Measurements from ENCODE around the gene TNFAIP6. TPM values are rescaled to one million over a fixed set of nuclear protein-coding genes. Genes with fewer than 3 reads are reported as not detected.
"Not testable (repeated sequence)": the region's sequence is repeated elsewhere in the genome, so short reads cannot be mapped to it uniquely, and the experiment has no call there.

Gene TNFAIP6
- total RNA-seq (1 to 10 TPM in 2 of 4 donors, under 1 TPM in 2; 0.32 to 1.4 (median 0.91) TPM), polyA plus RNA-seq (1 to 10 TPM in 2 of 3 donors, under 1 TPM in 1; 0.26 to 1.7 (median 1.2) TPM)
- long read RNA-seq, donor 1 = 0 reads
- long read RNA-seq, donor 2, partial matches to known transcripts = 0 of 3 reads
- long read RNA-seq, donor 2, other reads (novel, unspliced or antisense) = 0 of 3 reads

GRCh38 chr2:151357359-151357758 lies at the start of gene TNFAIP6:
Gene TNFAIP6 (plus strand): TSS chr2:151357592. CDS start chr2:151357667, 75 bp downstream.
- intact Hi-C loops (cut with DNase I) = no loop called here
- ATAC-seq (peak in 3 of 4 donors; percentile 30 to 74 (median 43)), DNase-seq (no peak)
- WGBS, 3 donors = 15 to 28% (median 22%) methylated on average over 3 of the region's 3 CpGs
- no peaks in the 10 kb centered on the region for H3K27me3 ChIP-seq (ENCODE audit: insufficient read depth in 3 of 3, low read length in 2 of 3)
- H3K4me1 ChIP-seq = no peaks in the 10 kb centered on the region
- no peaks in the 10 kb centered on the region for H3K9me3 ChIP-seq
- H3K4me3 ChIP-seq = peak within 1 kb of the TSS; percentile 15
- H3K27ac ChIP-seq = no peak within 1 kb of the TSS
- TF ChIP-seq CTCF (IDR thresholded peaks at IDR 0.05) = no peak
- no peaks in the 10 kb centered on the region for H3K36me3 ChIP-seq (ENCODE audit: insufficient read depth in 1 of 2, low read depth in 1 of 2)

- ATAC-seq; H3K36me3 ChIP-seq (ENCODE audit: insufficient read depth in 1 of 2, low read depth in 1 of 2); DNase-seq; H3K27ac ChIP-seq; H3K4me3 ChIP-seq; H3K4me1 ChIP-seq; H3K27me3 ChIP-seq (ENCODE audit: insufficient read depth in 3 of 3, low read length in 2 of 3); intact Hi-C loops (cut with DNase I); H3K9me3 ChIP-seq: not testable (repeated sequence)
- WGBS, 3 donors = 92 to 93% (median 93%) methylated on average over 6 of the region's 6 CpGs
Observed at GRCh38 chr2:151310313-151310712, 47.1 kb upstream of the TNFAIP6 start.

GRCh38 chr2:151312440-151312839 lies 45.0 kb upstream of the TNFAIP6 start:
- DNase-seq = peak in 1 of 2 donors; percentile 62
- 19 to 21% (median 20%) methylated on average over 6 of the region's 6 CpGs for WGBS, 3 donors

GRCh38 chr2:151315381-151315903 lies 42.0 kb upstream of the TNFAIP6 start:
- H3K27ac ChIP-seq = peak overlapping the region; percentile 9
- intact Hi-C loops (cut with DNase I) = no loop called here
- DNase-seq (peak in 1 of 2 donors; percentile 69), ATAC-seq (peak in 2 of 4 donors; percentile 51 to 60)
- WGBS, 3 donors = 28 to 40% (median 28%) methylated on average over 7 of the region's 7 CpGs
- peaks cover 12% of the 10 kb centered on the region for H3K9me3 ChIP-seq
- H3K27me3 ChIP-seq (ENCODE audit: insufficient read depth in 3 of 3, low read length in 2 of 3) = no peaks in the 10 kb centered on the region
- H3K4me3 ChIP-seq = no peak overlapping the region
- no peaks in the 10 kb centered on the region for H3K36me3 ChIP-seq (ENCODE audit: insufficient read depth in 1 of 2, low read depth in 1 of 2)
- no peak for TF ChIP-seq CTCF (IDR thresholded peaks at IDR 0.05)
- H3K4me1 ChIP-seq = no peaks in the 10 kb centered on the region

More at GRCh38 chr2:151312440-151312839, 45.0 kb upstream of the TNFAIP6 start:
- H3K4me3 ChIP-seq; intact Hi-C loops (cut with DNase I); H3K27ac ChIP-seq; H3K4me1 ChIP-seq; ATAC-seq; H3K9me3 ChIP-seq; H3K36me3 ChIP-seq (ENCODE audit: insufficient read depth in 1 of 2, low read depth in 1 of 2); H3K27me3 ChIP-seq (ENCODE audit: insufficient read depth in 3 of 3, low read length in 2 of 3): not testable (repeated sequence)

- Histone ChIP-seq H3K27me3 (ENCODE audit: insufficient read depth in 3 of 3, low read length in 2 of 3) (no peaks in the 10 kb centered on the region), H3K4me3 (no peak overlapping the region), H3K27ac (no peak overlapping the region), H3K36me3 (ENCODE audit: insufficient read depth in 1 of 2, low read depth in 1 of 2) (no peaks in the 10 kb centered on the region), H3K4me1 (no peaks in the 10 kb centered on the region), H3K9me3 (peaks cover 1% of the 10 kb centered on the region)
- intact Hi-C loops (cut with DNase I) = no loop called here
- ATAC-seq = no peak
- no peak for TF ChIP-seq CTCF (IDR thresholded peaks at IDR 0.05)
- DNase-seq = no peak
- WGBS, 3 donors = 75 to 82% (median 78%) methylated on average over 4 of the region's 4 CpGs
Observed at GRCh38 chr2:151325581-151326095, 31.8 kb upstream of the TNFAIP6 start.

Data from psoas muscle (tissue), 8 donors.